ENCODE results near the gene ME3.

The ME3 gene

DNA sequence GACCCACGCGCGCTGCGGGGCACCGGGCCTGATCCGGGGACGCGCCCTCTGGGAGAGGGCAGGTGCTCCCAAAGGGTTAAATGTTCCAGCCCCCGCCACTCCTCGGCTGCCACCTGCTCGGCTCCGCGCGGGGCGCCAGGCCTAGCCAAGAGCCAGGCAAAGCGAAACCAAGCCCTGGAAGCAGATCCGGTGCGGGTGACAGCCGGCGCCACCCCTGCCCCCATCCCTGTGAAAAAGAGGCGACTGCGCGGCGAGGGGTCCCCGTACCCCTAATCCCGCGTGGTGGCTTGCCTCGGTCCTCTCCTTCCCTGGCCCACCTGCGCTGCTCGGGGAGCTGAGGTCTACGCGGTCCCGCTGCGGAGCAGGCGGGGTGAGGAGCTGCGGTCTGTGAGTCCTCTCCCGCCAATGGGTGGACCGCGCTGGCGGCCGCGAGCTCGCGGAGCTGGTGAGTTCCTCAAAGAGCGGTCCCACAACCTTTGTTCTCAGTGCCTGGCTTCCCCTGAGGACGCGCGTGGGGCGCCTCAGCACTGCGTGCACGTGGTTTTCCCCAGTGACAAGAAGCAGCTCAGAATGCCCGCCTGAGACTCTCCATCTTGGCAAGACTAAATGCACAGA lies at the start of gene ME3:
Gene ME3, minus strand, starts transcription at position 610 of the 615 bp plus-strand sequence.
- peak; percentile 54 for DNase-seq

DNA sequence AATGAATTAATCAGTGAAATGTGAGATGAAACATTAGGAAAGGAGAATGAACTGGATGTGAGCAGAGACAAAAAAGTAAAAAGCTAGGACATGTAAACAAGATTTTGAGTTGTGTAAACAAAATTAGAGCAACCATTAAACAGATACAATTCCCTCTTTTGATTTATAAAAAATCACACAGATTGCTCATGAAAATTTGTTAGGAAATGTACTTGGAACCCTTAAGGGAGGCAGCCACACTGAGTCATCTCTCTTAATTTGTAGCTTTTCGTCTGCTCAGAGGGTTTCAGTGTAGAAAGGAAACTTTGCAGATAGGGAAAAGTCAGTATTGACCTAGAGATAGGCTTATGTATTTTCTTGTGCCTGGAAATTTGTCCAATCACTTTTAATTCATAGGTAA lies 49.6 kb upstream of the ME3 start:
- DNase-seq: no peak

DNA sequence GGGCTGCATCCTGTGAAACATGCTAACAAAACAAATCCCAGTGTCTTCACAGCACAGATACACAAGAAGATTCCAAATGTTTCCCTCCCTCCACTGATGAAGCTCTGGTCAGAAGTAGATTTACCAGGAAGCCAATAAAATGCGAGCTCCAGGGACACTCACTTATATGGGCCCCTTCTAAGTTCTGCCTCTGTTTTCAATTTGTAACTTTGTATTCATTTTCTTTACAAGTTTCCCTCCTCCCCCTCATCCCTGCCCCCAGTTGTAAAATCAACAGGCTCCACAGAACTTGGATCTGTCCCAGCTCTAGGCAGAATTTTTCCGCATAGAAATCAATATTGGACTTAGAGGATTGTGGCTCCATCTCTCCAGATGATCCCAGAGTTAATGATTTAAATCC lies 48.1 kb upstream of the ME3 start:
- no peak for DNase-seq

DNA sequence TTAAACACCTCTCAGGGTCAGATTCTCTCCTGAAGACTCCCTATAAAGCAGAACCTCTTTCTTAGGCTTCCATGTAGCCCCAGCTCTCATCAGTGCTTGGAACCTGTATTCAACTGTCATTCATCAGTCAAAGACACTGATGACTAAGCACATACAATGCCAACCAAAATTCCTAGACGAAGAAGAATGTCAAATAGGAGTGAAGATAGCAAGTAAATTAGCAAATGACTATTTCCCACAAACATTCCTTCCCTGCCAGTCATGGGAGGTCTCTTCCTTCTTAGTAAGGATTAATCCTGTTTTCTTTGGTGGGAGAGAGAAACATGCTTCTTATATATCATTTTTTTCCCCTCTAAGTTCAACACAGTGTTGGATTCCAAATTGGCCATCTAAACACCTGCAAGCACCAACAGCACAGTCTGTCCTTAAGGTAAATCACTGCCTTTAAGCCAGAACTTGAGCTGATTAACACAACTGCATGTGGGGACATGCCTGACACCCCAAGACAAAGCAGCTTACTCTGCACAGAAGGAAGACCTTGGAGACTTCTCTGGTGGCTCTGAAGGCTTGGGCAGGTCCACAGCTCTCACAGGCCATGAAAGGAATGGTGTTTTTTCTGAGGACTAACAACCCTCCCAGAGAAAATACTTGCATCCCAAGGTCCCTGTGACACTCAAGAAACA lies 47.5 kb upstream of the ME3 start:
- no peak for DNase-seq

DNA sequence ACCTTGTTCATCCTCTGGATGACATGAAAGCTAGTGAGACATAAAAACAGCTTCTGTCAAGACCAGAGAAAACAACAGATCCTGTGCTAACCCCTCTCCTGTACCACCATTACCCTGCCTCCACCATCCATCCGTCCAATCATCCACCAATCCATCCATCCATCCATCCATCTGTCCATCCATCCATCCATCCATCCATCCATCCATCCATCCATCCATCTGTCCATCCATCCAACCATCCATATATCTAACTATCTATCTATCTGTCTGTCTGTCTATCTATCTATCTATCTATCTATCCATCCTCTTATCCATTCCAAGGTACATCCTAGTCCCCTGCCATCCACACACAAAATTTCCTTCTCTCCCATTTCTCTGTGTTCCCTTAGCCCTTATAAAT lies 46.6 kb upstream of the ME3 start:
- no peak for DNase-seq

DNA sequence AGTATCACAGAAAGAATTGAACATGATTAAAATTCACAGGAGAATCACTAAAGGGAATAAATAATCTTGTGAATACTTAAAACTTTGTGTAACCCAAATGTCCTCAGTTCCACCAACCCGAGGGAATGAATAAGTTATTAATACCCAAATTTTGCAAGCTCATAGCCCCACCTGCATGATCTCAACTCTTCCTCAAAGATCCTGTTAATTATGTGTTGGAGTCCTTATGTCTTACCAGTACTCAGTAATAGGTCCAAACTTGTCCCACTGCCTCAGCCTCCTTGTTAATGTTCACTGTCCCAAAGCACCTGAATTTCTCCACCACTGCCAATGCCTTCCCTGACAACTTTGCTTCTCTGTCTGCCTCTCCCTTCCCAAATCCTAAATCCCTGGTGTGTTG lies 46.1 kb upstream of the ME3 start:
- DNase-seq: no peak

DNA sequence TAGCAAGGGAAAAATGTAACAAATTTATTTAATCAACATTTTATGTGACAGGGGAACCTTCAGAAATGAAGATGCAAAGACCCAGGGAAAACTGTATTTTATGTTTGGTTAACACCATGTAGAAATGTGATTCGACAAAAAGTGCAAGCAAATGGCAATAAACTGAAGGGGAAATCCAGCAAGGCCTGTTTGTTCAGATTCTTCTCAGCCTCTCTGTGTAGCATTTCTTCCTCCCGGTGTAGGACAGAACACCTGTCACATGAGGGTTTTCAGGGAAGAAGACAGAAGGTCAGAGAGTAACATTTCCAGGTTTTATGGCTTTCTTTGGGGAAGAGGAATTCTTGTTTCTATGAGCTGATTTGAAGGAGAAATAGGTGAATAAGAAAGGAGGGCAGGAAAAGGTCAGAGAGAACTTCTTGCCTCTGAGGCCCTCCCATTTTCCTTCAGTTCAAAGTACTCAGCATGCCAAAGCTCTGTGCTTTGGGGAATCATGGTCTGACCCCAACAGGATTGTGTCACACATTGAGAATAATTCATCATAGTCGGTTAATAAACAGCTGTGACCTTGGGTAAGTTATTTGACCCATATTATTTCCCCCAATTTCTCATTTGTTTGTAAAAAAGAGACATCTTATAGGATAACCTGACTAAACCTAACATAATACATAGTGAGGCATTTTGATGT lies 45.5 kb upstream of the ME3 start:
- DNase-seq: no peak

DNA sequence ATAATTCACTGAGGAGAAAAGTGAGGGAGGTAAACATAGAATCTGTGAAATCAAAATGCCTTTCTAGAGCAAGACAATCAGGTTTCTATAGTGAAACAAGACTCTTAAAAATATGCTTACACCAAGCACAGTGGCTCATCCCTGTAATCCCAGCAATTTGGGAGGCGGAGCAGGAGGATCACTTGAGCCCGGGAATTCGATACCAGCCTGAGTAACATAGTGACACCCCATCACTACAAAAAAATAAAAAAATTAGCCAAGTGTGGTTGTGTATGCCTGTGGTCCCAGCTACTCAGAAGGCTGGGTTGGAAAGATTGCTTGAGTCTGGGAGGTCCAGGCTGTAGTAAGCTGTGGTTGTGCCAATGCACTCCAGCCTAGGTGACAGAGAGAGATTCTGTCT lies 43.2 kb upstream of the ME3 start:
- DNase-seq: no peak

DNA sequence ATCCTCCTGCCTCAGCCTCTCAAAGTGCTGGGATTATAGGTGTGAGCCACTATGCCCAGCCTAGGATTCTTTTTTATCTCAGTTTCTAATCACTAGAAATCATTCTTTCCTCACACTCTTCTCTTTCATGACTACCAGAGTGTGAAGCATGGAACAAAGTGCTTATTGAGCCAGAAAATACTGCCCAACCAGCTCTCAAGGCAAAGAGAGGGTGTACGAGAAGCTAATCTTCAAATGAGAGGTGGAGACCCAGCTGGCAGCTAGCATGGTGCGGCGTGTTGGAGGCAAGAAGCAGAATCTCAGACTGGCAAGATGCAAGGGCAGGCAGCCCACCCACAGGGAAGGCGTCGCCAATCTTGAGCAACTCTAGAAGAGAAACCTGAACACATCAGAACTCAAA lies 41.1 kb upstream of the ME3 start:
- no peak for DNase-seq

DNA sequence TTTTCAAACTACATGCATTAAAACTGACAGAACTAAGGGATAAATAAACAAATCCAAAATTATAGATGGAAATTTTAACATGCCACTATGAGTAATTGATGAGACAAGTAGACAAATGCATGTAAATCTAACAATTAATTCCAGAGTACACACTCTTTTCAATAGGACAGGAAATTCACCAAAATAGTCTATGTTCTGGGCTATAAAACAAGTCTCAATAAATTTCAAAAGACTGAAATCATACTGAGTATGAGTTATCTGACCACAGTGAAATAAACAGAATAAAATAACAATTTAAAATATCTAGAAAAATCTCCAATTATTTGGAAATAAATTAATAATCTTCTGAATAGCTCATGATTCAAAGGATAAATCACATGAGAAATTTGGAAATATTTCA lies 38.5 kb upstream of the ME3 start:
- no peak for DNase-seq

DNA sequence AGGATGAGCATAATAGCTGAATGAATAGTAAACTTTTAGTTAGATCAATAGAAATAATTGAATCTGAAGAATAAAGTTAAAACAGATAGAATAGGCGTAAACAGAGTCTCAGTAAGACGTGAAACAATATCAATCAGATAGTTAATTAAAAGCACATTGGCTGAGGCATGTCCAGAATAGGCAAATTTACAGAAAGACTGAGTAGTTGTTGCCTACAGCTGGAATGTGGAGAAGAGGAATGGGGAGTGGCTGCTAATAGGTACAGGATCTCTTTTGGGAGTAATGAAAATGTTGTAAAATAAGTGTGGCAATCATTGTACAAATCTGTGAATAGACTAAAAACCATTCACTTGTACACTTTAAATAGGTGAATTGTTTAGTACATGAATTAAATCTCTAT lies 36.3 kb upstream of the ME3 start:
- DNase-seq: no peak

DNA sequence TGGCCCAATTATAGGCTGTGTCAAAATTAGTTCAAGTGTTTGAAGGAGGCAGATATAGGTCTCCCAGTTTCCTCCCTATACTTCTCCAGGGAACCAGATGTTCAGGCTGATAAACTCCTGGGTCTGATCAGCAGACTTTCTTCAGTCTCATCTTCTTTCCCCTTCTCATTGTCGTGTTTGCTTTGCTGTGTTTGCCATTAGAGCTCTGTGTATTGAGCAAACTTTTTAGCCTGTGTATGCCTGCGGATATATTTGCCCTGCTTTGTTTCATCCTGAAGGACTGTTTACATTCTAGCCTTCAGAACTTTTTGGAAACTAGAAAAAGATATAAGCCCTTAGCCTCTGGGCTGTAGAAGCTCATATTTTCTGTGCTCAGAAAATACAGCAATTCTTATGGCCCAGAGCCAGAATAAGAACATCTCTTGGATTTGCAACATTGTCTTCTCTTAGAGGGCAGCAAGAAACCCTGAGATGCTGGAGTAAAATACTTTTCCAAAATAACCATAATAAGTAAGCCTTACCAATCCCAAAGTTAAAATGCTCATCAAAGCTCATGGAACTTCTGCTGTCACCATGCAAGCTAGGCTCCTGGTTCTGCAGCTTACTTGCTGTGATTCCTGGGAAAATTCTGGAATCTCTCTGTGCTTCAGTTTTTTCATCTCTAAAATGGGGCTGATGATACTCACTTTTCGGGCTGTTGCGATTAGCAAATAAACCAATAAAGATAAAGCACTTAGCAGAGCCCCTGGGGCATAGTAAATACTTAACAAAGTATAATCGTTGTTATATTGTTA lies 34.1 kb upstream of the ME3 start:
- DNase-seq: no peak

DNA sequence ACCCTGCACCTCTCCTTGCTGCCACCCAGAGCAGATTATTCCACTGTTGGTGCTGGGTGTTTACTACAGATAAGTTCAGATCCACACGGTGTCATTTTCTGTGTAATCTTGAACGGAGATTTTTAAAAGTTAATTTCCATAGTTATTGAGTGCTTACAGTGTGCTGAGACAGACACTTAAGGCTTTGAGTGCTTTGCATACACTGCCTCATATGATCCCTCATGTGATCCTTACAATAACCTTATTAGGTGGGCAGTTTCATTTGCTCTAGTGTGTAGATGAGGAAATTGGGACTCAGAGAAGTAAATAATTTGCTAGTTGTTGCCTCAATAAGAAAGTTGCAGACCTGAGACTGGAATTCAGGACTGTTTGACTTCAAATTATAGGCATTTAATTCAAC lies 32.3 kb upstream of the ME3 start:
- no peak for DNase-seq

DNA sequence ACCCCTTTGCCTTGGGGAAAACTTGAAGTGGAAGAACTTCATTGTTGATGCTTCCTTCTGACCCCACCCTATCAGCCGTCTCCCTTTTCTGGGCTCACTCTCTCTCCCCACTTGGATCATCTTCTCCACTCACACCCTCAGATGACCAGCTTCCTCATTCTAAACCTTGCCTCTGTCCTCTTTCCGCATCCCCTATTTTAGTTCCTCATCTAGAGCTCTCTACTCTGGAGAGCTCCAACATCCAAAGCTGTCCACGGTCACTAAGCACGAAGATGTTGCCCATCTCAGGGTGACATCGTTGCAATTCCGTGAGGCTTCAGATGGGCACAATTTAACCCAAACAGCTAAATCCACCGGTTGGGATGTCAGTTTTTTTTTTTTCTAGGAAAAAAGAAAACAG lies 31.6 kb upstream of the ME3 start:
- no peak for DNase-seq

DNA sequence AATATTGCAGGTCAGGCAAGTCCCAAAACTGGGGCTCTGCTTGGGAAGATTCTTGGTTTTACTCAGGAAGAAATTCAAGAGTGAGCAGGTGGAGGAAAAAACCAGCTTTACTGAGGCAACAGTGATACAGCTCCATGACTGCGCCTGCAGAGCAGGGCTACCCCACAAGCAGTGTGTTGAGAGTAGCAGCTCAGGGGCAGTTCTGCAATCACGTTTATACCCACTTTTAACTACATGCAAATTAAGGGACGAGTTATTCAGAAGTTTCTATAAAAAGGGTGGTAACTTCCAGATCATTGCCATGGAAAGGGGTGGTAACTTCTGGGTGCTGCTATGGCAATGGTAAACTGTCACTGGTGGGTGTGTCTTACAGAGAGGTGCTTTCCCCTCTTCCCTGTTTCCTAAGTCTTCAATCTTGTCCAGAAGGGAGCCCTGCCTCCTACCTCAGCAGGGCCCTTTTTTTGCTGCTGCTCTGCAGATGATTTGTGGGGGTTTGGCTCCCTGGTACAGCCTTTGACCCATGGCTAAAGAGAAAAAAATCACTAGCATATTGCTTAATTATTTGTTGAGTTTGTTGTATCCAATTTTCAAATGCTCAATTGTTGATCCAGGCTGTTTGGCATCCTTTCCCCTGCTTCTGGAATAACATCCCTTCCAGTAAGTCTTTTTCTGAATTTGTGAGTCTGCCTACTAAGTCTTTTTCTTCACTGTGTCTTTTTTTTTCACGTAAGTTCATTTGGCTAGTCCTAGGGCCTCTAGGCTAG lies 30.0 kb upstream of the ME3 start:
- no peak for DNase-seq

DNA sequence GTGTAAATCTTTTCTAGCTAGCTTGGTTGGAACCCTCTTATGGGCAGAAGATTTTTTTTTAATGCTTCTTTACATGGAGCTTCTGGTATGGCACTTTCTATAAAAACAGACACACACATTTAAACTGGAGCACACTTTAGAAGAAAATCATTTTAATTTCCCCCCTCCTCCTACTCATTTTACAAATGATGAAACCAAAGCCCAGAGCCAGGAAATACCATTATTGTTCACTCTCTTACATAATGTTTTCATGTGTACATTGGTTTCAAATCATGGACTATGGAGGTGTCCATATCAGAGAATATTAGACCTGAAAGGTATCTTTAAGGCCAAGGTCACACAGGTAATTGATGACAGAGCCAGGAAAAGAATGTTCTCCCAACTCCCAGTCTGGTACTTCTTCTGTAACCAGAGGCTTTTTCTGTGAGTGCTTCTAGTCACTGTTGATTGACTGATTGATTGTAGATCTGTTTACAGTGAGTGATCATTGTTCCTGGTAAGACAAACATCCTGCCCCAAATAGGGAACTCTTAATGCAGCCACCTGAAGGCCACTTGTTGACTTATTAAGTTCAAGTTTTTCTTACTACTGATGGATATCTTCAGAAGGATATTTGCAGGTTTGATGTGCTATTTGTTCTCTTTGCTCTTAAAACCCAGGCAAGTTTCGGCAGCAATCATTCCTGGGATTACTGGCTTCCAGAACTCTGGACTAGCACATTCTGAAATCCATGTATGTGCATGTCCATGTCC lies 26.8 kb upstream of the ME3 start:
- no peak for DNase-seq

DNA sequence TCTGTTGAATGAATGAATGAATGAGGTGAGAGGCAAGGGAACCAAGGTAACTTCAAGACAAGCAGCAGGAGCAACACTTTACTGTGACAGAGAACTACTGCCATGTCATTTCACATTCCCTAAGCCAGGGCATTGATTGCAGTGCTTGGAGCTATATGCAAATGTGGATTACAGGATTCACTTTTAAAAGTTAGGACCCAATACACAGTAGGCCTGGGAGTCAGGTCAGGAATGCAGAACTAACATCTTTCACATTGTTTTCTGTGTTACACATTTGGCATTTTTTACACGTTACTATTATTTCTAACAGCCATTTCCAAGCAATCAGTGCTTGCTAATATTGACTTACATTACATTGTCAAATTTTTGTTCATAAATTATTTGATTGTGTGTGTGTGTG lies 26.2 kb upstream of the ME3 start:
- no peak for DNase-seq

DNA sequence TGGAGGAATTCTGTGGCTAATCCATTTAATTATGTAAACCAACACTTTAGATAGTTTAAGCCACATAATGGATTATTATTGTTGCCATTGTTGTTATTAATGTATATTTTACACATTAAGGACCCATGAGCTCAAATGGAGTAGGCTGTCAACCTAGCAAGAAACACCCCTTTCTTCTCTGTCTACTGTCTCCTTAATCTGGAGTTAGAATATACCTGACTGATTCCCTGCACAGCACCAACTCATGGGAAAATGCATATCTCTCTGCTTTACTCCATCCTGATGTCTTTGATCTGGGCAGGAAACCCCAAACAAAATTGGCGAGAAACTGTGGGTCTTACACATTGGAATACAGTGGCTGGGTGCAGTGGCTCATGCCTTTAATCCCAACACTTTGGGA lies 24.0 kb upstream of the ME3 start:
- DNase-seq: no peak

DNA sequence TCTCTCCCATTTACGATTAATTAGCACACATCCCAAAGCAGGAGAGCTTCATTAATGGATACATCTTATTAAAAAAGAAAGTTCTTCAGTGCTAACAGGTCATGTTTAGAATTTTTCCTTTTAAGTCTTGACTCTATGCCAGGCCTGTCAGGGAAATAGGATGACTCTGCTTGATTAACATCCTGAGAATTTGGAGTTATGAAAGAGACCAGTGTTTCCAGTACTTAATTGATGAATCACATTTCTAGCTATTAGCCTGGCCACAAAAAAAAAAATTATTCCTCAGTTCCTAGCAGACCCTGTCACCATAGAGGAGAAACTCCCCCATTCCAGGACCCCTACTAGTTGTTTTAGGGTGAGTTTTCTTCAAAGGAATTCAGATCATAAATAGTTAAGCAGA lies 23.6 kb upstream of the ME3 start:
- DNase-seq: no peak

DNA sequence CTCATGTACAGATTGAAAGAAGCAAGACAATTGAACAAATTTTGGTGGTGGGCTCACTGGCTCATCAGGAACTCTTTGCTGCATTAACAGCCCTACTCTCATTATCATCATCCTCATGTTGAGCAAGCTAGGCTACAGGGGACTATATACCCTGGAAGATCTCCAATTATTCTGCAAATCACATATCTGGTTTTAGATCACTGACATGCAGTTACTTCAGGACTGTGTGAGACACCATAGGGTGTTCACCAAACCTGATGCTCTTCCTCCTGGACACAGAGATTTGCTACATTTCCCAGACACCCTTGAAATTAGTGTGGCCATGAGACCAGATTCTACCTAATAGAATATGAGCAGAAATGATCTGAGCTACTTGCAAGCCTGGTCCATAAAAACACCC lies 23.0 kb upstream of the ME3 start:
- no peak for DNase-seq

DNA sequence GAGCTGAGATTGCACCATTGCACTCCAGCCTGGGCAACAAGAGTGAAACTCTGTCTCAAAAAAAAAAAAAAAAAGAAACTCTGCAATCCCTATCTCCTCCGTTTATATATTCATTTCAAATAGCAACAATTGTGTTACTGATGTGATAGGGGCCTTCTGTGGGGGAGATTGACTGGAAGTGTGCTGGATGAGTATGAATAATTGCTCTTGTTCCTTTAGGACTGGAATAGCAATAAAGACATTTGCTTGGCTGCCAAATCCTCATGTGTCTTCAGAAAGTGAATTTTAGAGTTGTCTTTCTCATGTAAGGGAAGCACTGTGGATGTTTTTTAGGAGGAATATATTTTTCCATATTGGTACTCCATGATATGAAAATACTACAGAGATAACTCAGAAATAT lies 21.1 kb upstream of the ME3 start:
- DNase-seq: no peak

DNA sequence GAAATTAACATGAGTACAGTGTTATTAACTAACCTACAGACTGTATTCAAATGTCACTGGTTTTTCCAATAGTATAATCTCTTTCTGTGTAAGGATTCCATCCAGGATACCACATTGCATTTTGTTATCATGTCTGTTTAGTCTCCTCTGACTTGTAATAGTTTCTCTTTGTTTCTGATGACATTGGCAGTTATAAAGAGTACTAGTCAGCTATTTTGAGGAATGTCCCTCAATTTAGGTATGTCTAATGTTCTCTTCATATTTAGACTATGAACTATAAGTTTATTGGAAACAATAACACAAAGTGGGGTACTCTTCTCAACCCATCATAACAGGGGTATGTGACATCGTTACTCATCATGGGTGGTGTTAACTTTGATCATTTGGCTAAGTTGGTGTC lies 20.3 kb upstream of the ME3 start:
- DNase-seq: no peak
